NB4 (cell line): ENCODE measurements around the gene NR5A1.

Experiments
- MYC ChIP-seq: IDR thresholded peaks from 2 replicates; pipeline ENCODE4 v1.6.1; 2011; ENCODE audit warnings: low read depth, low read length
- POLR2A ChIP-seq: IDR thresholded peaks from 2 replicates; pipeline ENCODE4 v1.6.1; 2011; ENCODE audit warnings: mild to moderate bottlenecking; ENCODE audit not compliant: insufficient read length; ENCODE audit errors: extremely low read depth
- TF ChIP-seq, protein P1 (sequence below): IDR thresholded peaks from one replicate; pipeline ENCODE4 v1.5.1; 2012; ENCODE audit warnings: low read depth, low read length
- TF ChIP-seq, protein P2 (sequence below): IDR thresholded peaks from 2 replicates; pipeline ENCODE4 v1.6.1; 2011; ENCODE audit warnings: low read depth, low read length

GRCh38 chr9:124468061-124468740, 39.0 kb downstream of the NR5A1 start:
- TF ChIP-seq POLR2A, result no peak
- TF ChIP-seq, protein P1, sequence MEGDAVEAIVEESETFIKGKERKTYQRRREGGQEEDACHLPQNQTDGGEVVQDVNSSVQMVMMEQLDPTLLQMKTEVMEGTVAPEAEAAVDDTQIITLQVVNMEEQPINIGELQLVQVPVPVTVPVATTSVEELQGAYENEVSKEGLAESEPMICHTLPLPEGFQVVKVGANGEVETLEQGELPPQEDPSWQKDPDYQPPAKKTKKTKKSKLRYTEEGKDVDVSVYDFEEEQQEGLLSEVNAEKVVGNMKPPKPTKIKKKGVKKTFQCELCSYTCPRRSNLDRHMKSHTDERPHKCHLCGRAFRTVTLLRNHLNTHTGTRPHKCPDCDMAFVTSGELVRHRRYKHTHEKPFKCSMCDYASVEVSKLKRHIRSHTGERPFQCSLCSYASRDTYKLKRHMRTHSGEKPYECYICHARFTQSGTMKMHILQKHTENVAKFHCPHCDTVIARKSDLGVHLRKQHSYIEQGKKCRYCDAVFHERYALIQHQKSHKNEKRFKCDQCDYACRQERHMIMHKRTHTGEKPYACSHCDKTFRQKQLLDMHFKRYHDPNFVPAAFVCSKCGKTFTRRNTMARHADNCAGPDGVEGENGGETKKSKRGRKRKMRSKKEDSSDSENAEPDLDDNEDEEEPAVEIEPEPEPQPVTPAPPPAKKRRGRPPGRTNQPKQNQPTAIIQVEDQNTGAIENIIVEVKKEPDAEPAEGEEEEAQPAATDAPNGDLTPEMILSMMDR, result no peak
- TF ChIP-seq MYC, result no peak
- TF ChIP-seq, protein P2, sequence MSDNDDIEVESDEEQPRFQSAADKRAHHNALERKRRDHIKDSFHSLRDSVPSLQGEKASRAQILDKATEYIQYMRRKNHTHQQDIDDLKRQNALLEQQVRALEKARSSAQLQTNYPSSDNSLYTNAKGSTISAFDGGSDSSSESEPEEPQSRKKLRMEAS, result no peak
